PFSK-1 (cell line): ENCODE data around the gene PKN2.

Experiments used
- FOXP2 ChIP-seq: optimal IDR thresholded peaks from 2 replicates; pipeline ENCODE3; 2011; ENCODE audit warnings: borderline replicate concordance, control low read depth, inconsistent platforms; ENCODE audit not compliant: insufficient read depth; ENCODE audit errors: extremely low read length, extremely low read depth
- POLR2AphosphoS5 ChIP-seq: IDR thresholded peaks from 2 replicates; pipeline ENCODE4 v1.6.1; 2012; ENCODE audit warnings: low read depth, mild to moderate bottlenecking, control low read depth, low read length, moderate library complexity
- REST ChIP-seq, 2 experiments: IDR thresholded peaks; 2 replicates each; pipeline versions ENCODE4 v1.6.1 to v1.8.0; 2011 to 2012; ENCODE audit warnings: low read depth in 2 of 2, low read length in 2 of 2, control low read depth in 1 of 2, inconsistent platforms in 1 of 2, mild to moderate bottlenecking in 1 of 2, moderate library complexity in 1 of 2; ENCODE audit not compliant: insufficient read depth in 1 of 2
- SIN3A ChIP-seq: IDR thresholded peaks from 2 replicates; pipeline ENCODE4 v1.6.1; 2012; ENCODE audit warnings: mild to moderate bottlenecking, low read length, moderate library complexity, borderline replicate concordance; ENCODE audit not compliant: insufficient read depth
- TAF1 ChIP-seq: IDR thresholded peaks from 2 replicates; pipeline ENCODE4 v1.6.1; 2012; ENCODE audit warnings: low read length, control low read depth, borderline replicate concordance; ENCODE audit not compliant: insufficient read depth

GRCh38 chr1:88648706-88649105 lies 35.4 kb upstream of the PKN2 start:
- TF ChIP-seq TAF1 = no peak
- no peak for TF ChIP-seq POLR2AphosphoS5
- TF ChIP-seq SIN3A = no peak
- no peak for TF ChIP-seq REST (IDR thresholded peaks at IDR 0.05; ENCODE audit: insufficient read depth in 1 of 2, low read depth in 2 of 2, low read length in 2 of 2)
- no peak for TF ChIP-seq FOXP2
